ENCODE results near the gene PDE4B. TPM values are rescaled to one million over a fixed set of nuclear protein-coding genes. Genes with fewer than 3 reads are reported as not detected.
A peak's percentile ranks its signal among the peaks of the same experiment; 100 is the strongest.

Gene PDE4B
- polyA plus RNA-seq, 1 donor from 2014 or later, result 135 TPM

- no peaks in the 10 kb centered on the region for H3K36me3 ChIP-seq (ENCODE audit: insufficient read depth, low read length)
- no peak overlapping the region for H3K9ac ChIP-seq (ENCODE audit: low read length)
- no peaks in the 10 kb centered on the region for H3K27me3 ChIP-seq (ENCODE audit: insufficient read depth, low read depth, low read length)
- H3K4me3 ChIP-seq (ENCODE audit: low read length), result peak overlapping the region; percentile 51
- H4K20me1 ChIP-seq (ENCODE audit: insufficient read depth), result no peaks in the 10 kb centered on the region
- H2AFZ ChIP-seq (ENCODE audit: low read depth, low read length), result no peak overlapping the region
- H3F3A ChIP-seq (ENCODE audit: insufficient read depth, low read length, poor library complexity, severe bottlenecking), result no peaks in the 10 kb centered on the region
- TF ChIP-seq SMC3 (conservative IDR thresholded peaks at IDR 0.05; ENCODE audit: poor library complexity) (no peak), REST (IDR thresholded peaks at IDR 0.05; ENCODE audit: borderline replicate concordance) (no peak), CTCF (IDR thresholded peaks at IDR 0.05; ENCODE audit: poor library complexity, severe bottlenecking) (no peak)
- no peak overlapping the region for H3K27ac ChIP-seq (ENCODE audit: low read length)
- no peak overlapping the region for H3K4me2 ChIP-seq (ENCODE audit: low read length)
- H3K9me3 ChIP-seq (ENCODE audit: low read length), result no peaks in the 10 kb centered on the region
- peaks cover 6% of the 10 kb centered on the region for H3K79me2 ChIP-seq (replicated peaks; ENCODE audit: insufficient read depth, low read length)
- no peaks in the 10 kb centered on the region for H3K9me2 ChIP-seq (ENCODE audit: insufficient read depth, low read length)
These were observed 539.8 kb downstream of the PDE4B start for GRCh38 chr1:66332548-66332901.

GRCh38 chr1:66333466-66334199 is 540.9 kb downstream of the PDE4B start:
- Histone ChIP-seq H3K79me2 (replicated peaks; ENCODE audit: insufficient read depth, low read length) (peaks cover 9% of the 10 kb centered on the region), H3K27ac (ENCODE audit: low read length) (no peak overlapping the region), H4K20me1 (ENCODE audit: insufficient read depth) (no peaks in the 10 kb centered on the region), H3F3A (ENCODE audit: insufficient read depth, low read length, poor library complexity, severe bottlenecking) (no peaks in the 10 kb centered on the region), H3K9ac (ENCODE audit: low read length) (no peak overlapping the region), H3K4me3 (ENCODE audit: low read length) (no peak overlapping the region), H3K9me2 (ENCODE audit: insufficient read depth, low read length) (no peaks in the 10 kb centered on the region), H3K4me2 (ENCODE audit: low read length) (no peak overlapping the region), H3K36me3 (ENCODE audit: insufficient read depth, low read length) (no peaks in the 10 kb centered on the region), H3K27me3 (ENCODE audit: insufficient read depth, low read depth, low read length) (no peaks in the 10 kb centered on the region), H3K9me3 (ENCODE audit: low read length) (no peaks in the 10 kb centered on the region), H2AFZ (ENCODE audit: low read depth, low read length) (no peak overlapping the region)
- TF ChIP-seq EZH2 (IDR thresholded peaks at IDR 0.05; ENCODE audit: borderline replicate concordance, insufficient read depth, low read length, poor library complexity, severe bottlenecking), result no peak
- TF ChIP-seq MXI1 (conservative IDR thresholded peaks at IDR 0.05; ENCODE audit: poor library complexity, severe bottlenecking), result no peak
- TF ChIP-seq SMC3 (conservative IDR thresholded peaks at IDR 0.05; ENCODE audit: poor library complexity), result no peak
- TF ChIP-seq RAD21 (conservative IDR thresholded peaks at IDR 0.05), result no peak
- TF ChIP-seq EP300 (conservative IDR thresholded peaks at IDR 0.05; ENCODE audit: poor library complexity, severe bottlenecking), result no peak
- no peak for TF ChIP-seq CTCF (IDR thresholded peaks at IDR 0.05; ENCODE audit: poor library complexity, severe bottlenecking)
- TF ChIP-seq POLR2AphosphoS5 (IDR thresholded peaks at IDR 0.05), result no peak

All from neural cell (in vitro differentiated cells).